Measurements from ENCODE around the gene UCK2. TPM values are rescaled to one million over a fixed set of nuclear protein-coding genes. Genes with fewer than 3 reads are reported as not detected.

The UCK2 gene
- total RNA-seq, 4 donors from 2014 or later, result 40.3 to 47.8 (median 42.2) TPM

GRCh38 chr1:165888552-165888920 lies 61.1 kb downstream of the UCK2 start:
- H3K4me3 ChIP-seq (ENCODE audit: low read depth, poor library complexity, severe bottlenecking), result no peak overlapping the region
- DNase-seq (ENCODE audit: low spot score in 2 of 2), result no peak
- TF ChIP-seq CTCF (IDR thresholded peaks at IDR 0.05), result no peak
- no peak for TF ChIP-seq POLR2A (IDR thresholded peaks at IDR 0.05)
- WGBS, 2 donors, result 85 to 92% methylated on average over 4 of the region's 4 CpGs
- intact Hi-C loops (cut with DNase I; ENCODE audit: low total_unique reads), result no loop called here

- intact Hi-C loops (cut with DNase I; ENCODE audit: low total_unique reads), result no loop called here
- TF ChIP-seq CTCF (IDR thresholded peaks at IDR 0.05) (no peak), POLR2A (IDR thresholded peaks at IDR 0.05) (no peak)
- no peak overlapping the region for H3K4me3 ChIP-seq (ENCODE audit: low read depth, poor library complexity, severe bottlenecking)
- 75 to 79% methylated on average over 1 of the region's 1 CpG for WGBS, 2 donors
- DNase-seq (ENCODE audit: low spot score in 2 of 2), result no peak
Measured at GRCh38 chr1:165890684-165891083, 63.3 kb downstream of the UCK2 start.

DNA sequence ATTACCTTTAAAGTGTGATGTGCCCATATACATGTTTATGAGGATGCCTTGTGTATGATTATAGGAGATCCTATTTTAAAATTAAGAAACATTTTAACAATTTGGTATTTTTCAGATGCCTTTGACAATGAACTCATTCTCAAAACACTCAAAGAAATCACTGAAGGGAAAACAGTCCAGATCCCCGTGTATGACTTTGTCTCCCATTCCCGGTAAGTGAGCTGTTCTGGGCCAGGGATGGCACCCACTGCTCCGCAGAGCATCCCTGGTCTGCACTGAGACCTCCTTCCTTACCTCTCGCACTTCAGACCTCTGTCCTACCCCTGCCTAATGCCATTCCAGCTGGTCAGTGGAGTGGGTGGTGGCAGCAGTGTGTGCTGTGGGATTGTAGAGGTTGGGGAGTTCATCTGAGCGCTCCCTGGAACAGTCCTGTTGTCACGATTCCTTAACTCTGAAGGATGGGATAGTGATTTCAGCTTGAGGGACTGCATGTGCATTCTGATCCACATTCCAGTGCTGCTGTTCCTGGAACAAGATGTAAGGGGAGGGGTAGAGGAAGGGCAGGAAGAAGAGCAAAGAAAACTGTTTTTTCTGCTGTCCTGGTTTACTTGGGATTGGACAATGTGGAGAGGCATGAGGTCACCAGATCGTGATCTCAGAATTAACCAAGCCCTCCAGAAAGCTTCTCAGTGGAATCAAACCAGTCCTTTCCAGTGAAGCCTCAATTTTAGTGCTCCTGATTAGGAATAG lies 63.9 kb downstream of the UCK2 start:
- intact Hi-C loops (cut with DNase I; ENCODE audit: low total_unique reads), result no loop called here
- TF ChIP-seq CTCF (IDR thresholded peaks at IDR 0.05) (no peak), POLR2A (IDR thresholded peaks at IDR 0.05) (no peak)
- WGBS, 2 donors, result 91 to 94% methylated on average over 7 of the region's 7 CpGs
- H3K4me3 ChIP-seq (ENCODE audit: low read depth, poor library complexity, severe bottlenecking), result no peak overlapping the region
- no peak for DNase-seq (ENCODE audit: low spot score in 2 of 2)

- 85% methylated on average over 4 of the region's 4 CpGs for WGBS, 2 donors
- no peak for DNase-seq (ENCODE audit: low spot score in 2 of 2)
- no peak overlapping the region for H3K4me3 ChIP-seq (ENCODE audit: low read depth, poor library complexity, severe bottlenecking)
- intact Hi-C loops (cut with DNase I; ENCODE audit: low total_unique reads), result no loop called here
- no peak for TF ChIP-seq CTCF (IDR thresholded peaks at IDR 0.05)
- no peak for TF ChIP-seq POLR2A (IDR thresholded peaks at IDR 0.05)
Measured at GRCh38 chr1:165892935-165893334, 65.5 kb downstream of the UCK2 start.

- no peak for TF ChIP-seq CTCF (IDR thresholded peaks at IDR 0.05)
- no peak for TF ChIP-seq POLR2A (IDR thresholded peaks at IDR 0.05)
- H3K4me3 ChIP-seq (ENCODE audit: low read depth, poor library complexity, severe bottlenecking), result no peak overlapping the region
- 81 to 90% methylated on average over 2 of the region's 2 CpGs for WGBS, 2 donors
- no peak for DNase-seq (ENCODE audit: low spot score in 2 of 2)
- intact Hi-C loops (cut with DNase I; ENCODE audit: low total_unique reads), result no loop called here
Measured at GRCh38 chr1:165893507-165893906, 66.1 kb downstream of the UCK2 start.

- no peak for DNase-seq (ENCODE audit: low spot score in 2 of 2)
- intact Hi-C loops (cut with DNase I; ENCODE audit: low total_unique reads), result no loop called here
- WGBS, 2 donors, result 74 to 86% methylated on average over 4 of the region's 4 CpGs
- H3K4me3 ChIP-seq (ENCODE audit: low read depth, poor library complexity, severe bottlenecking), result no peak overlapping the region
- TF ChIP-seq POLR2A (IDR thresholded peaks at IDR 0.05), result no peak
- TF ChIP-seq CTCF (IDR thresholded peaks at IDR 0.05), result no peak
Measured at GRCh38 chr1:165894591-165894990, 67.2 kb downstream of the UCK2 start.
